ENCODE results near the gene CRACR2A.

DNA sequence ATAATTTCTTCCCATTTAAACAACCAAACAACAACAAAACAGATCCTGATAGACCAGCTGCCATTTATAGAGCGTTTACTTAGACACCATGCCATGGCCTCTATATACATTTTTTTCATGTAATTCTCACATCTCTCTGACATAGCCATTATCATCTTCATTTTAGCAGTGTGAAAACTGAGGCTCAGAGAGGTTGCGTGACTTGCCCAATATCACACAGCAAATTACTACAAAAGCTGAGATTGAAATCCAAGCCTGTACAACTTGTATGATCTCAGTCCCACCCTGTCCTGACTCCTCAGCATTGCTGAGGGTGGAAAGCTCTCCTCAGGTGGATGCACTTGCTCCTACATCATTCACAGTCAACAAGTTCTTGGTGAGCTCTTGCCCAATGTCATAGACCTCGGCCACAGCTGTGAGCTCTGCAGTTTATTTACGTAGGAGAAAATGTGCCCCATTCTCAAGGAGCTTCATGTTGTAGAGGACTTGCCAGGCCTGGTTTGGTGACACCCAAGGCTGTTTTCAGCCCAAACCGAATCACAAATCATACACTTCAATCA is 55.5 kb downstream of the CRACR2A start:
- TF ChIP-seq, protein P1, sequence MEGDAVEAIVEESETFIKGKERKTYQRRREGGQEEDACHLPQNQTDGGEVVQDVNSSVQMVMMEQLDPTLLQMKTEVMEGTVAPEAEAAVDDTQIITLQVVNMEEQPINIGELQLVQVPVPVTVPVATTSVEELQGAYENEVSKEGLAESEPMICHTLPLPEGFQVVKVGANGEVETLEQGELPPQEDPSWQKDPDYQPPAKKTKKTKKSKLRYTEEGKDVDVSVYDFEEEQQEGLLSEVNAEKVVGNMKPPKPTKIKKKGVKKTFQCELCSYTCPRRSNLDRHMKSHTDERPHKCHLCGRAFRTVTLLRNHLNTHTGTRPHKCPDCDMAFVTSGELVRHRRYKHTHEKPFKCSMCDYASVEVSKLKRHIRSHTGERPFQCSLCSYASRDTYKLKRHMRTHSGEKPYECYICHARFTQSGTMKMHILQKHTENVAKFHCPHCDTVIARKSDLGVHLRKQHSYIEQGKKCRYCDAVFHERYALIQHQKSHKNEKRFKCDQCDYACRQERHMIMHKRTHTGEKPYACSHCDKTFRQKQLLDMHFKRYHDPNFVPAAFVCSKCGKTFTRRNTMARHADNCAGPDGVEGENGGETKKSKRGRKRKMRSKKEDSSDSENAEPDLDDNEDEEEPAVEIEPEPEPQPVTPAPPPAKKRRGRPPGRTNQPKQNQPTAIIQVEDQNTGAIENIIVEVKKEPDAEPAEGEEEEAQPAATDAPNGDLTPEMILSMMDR (IDR thresholded peaks at IDR 0.05), result no peak
- no peak for TF ChIP-seq EP300 (IDR thresholded peaks at IDR 0.05)
- TF ChIP-seq POLR2A (IDR thresholded peaks at IDR 0.05), result no peak
- TF ChIP-seq POLR2AphosphoS5 (IDR thresholded peaks at IDR 0.05), result no peak

Data from suprapubic skin (tissue), 4 donors.